DND-41 (cell line): ENCODE results near the gene C1orf141.

Experiments used
- EZH2 ChIP-seq: IDR thresholded peaks from 3 replicates; pipeline ENCODE4 v1.6.1; 2012; ENCODE audit warnings: borderline replicate concordance, low read depth, mild to moderate bottlenecking, moderate library complexity, low read length, inconsistent platforms; ENCODE audit not compliant: severe bottlenecking
- TF ChIP-seq, protein P1 (sequence below): IDR thresholded peaks from 2 replicates; pipeline ENCODE4 v1.5.1; 2012; ENCODE audit warnings: borderline replicate concordance, low read length, moderate library complexity, mild to moderate bottlenecking; ENCODE audit not compliant: poor library complexity, severe bottlenecking; ENCODE audit errors: extremely low read depth

DNA sequence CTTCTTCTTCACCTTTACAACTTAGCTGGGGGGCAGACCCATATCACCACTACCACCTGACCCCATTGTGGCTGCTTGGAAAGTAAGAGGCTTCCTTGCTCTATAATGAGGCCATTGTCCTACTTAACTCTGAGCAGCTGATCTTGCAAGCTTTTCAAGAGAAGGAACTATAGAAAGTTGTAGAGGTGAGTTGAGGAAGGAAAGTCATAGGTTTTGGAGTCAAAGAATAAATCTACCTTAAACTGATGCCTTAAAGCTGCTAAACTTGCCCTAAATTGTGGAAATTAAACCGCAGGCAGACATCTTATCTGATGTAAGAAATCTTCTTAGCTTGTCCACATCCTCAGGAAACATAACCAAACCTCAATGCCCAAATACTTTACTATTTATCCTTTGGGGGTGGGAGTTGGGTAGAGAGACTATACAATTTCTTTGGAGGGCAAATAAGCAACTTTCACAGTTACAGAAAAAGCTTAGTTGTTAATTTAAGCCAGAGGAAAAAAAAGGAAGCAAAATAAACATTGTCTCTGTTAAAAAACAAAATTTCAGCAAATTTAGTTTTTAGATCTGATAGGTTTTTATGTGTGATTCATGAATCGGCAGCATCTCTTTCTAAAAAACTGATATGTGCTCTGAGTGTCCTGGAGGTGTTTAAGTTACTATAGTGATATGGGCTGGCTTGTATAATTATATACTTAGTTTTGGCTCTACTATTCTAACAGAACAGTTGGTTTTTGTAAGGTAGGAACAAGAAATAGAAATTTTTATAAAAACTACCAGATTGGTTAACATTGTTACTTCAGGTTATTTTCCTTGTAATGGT is 36.2 kb upstream of the C1orf141 start:
- TF ChIP-seq, protein P1, sequence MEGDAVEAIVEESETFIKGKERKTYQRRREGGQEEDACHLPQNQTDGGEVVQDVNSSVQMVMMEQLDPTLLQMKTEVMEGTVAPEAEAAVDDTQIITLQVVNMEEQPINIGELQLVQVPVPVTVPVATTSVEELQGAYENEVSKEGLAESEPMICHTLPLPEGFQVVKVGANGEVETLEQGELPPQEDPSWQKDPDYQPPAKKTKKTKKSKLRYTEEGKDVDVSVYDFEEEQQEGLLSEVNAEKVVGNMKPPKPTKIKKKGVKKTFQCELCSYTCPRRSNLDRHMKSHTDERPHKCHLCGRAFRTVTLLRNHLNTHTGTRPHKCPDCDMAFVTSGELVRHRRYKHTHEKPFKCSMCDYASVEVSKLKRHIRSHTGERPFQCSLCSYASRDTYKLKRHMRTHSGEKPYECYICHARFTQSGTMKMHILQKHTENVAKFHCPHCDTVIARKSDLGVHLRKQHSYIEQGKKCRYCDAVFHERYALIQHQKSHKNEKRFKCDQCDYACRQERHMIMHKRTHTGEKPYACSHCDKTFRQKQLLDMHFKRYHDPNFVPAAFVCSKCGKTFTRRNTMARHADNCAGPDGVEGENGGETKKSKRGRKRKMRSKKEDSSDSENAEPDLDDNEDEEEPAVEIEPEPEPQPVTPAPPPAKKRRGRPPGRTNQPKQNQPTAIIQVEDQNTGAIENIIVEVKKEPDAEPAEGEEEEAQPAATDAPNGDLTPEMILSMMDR = no peak
- no peak for TF ChIP-seq EZH2
